Hepatocyte (in vitro differentiated cells): ENCODE results near the gene CCNK.

Experiments
- EZH2 ChIP-seq: fragments of 200-600 bp; sonication (generic); IDR thresholded peaks from 2 replicates; pipeline ENCODE4 v1.6.1; 2016; ENCODE audit warnings: antibody characterized with exemption, mild to moderate bottlenecking, borderline replicate concordance
- TF ChIP-seq, protein P1 (sequence below): fragments of 200-600 bp; sonication (generic); IDR thresholded peaks from 2 replicates; pipeline ENCODE4 v1.5.1; 2016; ENCODE audit warnings: antibody characterized with exemption, mild to moderate bottlenecking; ENCODE audit not compliant: poor library complexity

GRCh38 chr14:99441918-99442317, 39.3 kb upstream of the CCNK start:
- no peak for TF ChIP-seq EZH2
- TF ChIP-seq, protein P1, sequence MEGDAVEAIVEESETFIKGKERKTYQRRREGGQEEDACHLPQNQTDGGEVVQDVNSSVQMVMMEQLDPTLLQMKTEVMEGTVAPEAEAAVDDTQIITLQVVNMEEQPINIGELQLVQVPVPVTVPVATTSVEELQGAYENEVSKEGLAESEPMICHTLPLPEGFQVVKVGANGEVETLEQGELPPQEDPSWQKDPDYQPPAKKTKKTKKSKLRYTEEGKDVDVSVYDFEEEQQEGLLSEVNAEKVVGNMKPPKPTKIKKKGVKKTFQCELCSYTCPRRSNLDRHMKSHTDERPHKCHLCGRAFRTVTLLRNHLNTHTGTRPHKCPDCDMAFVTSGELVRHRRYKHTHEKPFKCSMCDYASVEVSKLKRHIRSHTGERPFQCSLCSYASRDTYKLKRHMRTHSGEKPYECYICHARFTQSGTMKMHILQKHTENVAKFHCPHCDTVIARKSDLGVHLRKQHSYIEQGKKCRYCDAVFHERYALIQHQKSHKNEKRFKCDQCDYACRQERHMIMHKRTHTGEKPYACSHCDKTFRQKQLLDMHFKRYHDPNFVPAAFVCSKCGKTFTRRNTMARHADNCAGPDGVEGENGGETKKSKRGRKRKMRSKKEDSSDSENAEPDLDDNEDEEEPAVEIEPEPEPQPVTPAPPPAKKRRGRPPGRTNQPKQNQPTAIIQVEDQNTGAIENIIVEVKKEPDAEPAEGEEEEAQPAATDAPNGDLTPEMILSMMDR: no peak
